Midbrain (tissue), 1 donor: ENCODE data around the gene NELL1.

Experiments used
- DNase-seq: peaks from one replicate; lab custom pipeline; 2025; lab: John Stamatoyannopoulos, UW

Gene NELL1

DNA sequence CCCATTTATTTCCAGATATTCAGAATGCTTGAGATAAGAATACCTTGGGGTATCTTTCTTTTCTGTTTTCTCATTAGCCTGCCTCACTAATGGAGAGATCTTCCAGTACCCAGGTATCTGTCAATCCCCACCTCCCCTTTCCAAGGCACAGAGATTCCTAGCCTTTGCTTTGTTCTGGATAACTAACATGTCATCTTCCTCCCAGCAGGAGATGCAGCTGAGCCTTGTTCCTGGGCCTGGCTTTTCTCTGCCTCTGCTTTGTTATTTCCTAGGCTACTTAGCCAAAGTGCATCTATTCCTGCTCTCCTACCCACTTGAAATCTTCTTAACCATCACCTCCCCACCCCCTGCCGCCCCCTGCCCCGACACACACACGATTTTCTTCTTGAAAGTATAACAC, 297.1 kb downstream of the NELL1 start:
- no peak for DNase-seq

GRCh38 chr11:20973940-20974559, 304.7 kb downstream of the NELL1 start:
- no peak for DNase-seq

DNA sequence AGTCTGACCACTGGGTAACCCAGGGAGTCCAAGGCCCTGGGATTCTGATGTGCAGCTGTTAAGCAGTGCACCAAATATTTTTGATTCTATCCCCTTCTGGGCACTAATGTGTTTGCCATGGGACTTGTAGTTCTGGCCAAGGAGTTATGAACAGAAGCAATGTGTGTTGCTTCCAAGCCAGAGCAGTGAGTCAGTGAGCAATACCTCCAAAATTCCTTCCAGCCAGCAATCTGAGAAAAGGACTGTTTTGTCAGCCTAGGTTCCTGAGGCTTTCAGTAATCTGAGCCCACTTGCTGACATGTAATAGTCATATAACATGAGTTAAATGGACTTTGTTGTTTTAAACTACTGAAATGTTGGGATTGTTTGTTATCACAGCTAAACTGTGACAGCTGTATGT, 311.4 kb downstream of the NELL1 start:
- no peak for DNase-seq

GRCh38 chr11:20990447-20990846, 321.1 kb downstream of the NELL1 start:
- no peak for DNase-seq

- DNase-seq: no peak
Measured at GRCh38 chr11:20991471-20991870, 322.1 kb downstream of the NELL1 start.

- DNase-seq: no peak
Measured at GRCh38 chr11:21007297-21007696, 337.9 kb downstream of the NELL1 start.

- no peak for DNase-seq
Measured at GRCh38 chr11:21018248-21018647, 348.9 kb downstream of the NELL1 start.

- DNase-seq: no peak
Measured at GRCh38 chr11:21026685-21027084, 357.3 kb downstream of the NELL1 start.

GRCh38 chr11:21037850-21038249, 368.5 kb downstream of the NELL1 start:
- DNase-seq: no peak

DNA sequence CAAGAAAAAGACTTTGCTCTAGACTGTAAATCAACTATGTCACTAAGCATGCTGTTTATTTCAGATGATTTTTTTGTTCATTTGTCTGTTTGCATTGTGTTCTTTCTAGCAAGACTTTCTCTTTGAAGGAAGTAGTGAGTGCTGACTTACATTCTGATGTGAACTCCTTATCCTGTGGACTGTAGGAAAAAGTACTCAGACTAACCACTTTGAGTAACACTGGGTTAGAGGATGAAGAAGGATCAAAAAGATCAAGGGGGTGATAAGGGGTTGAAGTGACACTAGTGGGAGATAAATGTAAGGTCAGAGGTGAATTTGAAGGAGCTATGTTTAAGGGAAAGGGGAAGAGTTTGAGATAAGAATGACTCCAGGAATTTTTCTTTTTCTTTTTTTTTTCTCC, 369.4 kb downstream of the NELL1 start:
- DNase-seq: no peak

DNA sequence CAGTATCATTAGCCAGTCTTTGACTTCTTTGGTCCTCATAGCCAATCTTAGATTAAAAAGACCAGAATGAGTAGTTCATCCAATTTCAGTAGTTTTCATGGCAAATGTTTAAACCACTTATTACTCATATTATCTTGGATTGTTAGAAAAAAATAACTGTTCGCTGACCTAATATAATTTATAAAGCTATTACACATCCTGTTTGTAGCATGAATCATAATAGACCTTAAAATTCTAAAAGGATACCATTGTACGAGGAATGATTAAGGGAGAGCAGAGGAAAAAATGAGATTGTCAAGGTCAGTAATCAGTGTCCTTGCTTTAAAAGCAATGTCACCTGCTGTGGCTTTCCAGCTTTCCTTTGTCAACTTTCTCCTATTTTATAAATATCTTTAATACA, 371.2 kb downstream of the NELL1 start:
- no peak for DNase-seq

GRCh38 chr11:21048626-21049025, 379.2 kb downstream of the NELL1 start:
- DNase-seq: no peak

- no peak for DNase-seq
Measured at GRCh38 chr11:21053466-21053865, 384.1 kb downstream of the NELL1 start.

DNA sequence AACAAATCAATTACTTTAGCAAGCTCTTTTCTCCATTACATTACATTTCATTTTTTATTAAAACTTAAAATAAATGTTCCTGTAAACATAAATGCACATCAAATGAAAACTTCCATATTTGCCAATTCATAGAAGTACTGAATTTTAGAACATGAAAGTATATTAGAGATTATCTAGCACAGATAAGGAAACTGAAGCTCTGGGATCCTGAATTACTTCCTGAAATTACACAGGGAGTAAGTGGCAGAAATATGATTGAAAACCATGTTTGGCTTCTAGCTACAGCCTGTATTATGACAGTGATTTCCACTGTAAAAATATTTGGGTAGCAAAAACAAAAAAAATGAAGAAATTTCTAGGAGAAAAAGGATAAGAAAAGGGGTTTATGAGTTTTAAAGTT, 387.3 kb downstream of the NELL1 start:
- DNase-seq: no peak

- no peak for DNase-seq
Measured at GRCh38 chr11:21059879-21060278, 390.5 kb downstream of the NELL1 start.

DNA sequence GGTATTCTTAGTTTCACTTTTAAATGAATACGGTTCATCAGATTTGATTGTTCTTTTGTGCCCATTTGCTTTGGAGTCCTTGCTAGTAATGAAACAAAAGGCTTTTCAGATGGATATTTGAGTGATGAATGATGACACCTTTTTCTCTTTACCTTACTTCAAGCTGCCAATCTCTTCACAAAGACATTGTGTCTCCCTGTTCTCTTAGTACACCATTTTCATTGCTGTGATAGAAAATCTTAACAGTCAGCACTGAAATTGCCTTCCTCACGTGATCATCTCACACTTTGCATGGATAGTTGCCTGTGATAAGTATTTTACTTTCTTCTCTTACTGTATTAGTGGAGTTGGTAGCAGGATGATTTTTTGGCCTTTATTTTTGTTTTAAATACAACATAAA, 396.6 kb downstream of the NELL1 start:
- no peak for DNase-seq

- no peak for DNase-seq
Measured at GRCh38 chr11:21068886-21069285, 399.5 kb downstream of the NELL1 start.

DNA sequence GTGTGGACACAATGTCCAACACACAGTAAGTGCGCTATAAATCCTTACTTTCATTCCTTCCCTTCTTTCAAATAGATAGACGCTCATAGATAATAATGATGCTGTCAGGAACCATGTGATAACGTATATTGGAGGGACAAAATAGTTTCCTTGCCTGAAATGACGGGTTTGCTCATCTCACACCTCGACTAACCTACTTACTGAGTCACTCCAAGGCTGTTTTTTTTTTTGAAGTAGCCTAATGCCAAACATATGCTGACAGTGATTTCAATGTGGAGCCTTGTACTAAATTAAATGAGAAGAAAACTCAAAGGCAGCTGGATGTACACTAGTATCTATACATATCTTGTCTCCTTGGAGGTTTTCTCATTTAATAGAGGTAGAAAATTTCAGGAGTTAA, 400.5 kb downstream of the NELL1 start:
- no peak for DNase-seq

DNA sequence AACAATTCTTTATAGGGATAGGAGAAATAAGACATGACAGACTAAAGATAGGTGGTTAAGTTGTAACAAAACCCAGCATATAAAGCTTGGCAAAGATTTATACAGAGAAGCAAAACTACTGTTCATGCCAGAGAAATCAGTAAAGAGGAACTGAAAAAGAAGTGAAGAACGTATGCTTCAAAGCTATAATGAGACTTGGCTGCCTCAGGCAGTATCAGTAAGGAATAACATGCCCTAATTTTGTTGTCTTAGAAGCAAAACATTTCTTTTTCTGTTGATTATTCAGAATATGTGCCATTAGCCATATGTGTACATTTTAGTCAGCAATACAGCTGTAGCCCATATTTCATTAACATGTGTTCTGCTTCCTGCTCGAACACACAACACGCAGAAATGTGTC, 403.2 kb downstream of the NELL1 start:
- no peak for DNase-seq

GRCh38 chr11:21082853-21083252, 413.5 kb downstream of the NELL1 start:
- no peak for DNase-seq

DNA sequence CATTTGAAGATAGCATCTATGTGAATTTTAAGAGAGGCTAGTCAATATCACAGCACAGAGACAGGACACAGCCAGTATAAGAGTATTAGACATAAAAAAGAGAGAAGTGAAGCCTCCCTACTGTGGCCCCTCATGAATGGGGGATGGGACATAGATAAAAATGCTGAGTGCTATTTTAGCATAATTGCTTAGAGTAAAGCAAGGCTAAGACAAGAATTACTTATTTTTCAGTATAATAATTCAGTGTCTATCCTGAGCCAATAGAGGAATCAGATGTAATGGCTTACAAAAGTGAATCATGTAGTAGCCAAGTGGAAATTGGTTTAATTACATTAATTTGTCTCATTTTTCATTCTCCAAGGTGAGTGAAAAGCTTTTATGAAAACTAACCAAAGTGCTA, 419.5 kb downstream of the NELL1 start:
- no peak for DNase-seq

GRCh38 chr11:21104641-21105040, 435.3 kb downstream of the NELL1 start:
- DNase-seq: no peak

DNA sequence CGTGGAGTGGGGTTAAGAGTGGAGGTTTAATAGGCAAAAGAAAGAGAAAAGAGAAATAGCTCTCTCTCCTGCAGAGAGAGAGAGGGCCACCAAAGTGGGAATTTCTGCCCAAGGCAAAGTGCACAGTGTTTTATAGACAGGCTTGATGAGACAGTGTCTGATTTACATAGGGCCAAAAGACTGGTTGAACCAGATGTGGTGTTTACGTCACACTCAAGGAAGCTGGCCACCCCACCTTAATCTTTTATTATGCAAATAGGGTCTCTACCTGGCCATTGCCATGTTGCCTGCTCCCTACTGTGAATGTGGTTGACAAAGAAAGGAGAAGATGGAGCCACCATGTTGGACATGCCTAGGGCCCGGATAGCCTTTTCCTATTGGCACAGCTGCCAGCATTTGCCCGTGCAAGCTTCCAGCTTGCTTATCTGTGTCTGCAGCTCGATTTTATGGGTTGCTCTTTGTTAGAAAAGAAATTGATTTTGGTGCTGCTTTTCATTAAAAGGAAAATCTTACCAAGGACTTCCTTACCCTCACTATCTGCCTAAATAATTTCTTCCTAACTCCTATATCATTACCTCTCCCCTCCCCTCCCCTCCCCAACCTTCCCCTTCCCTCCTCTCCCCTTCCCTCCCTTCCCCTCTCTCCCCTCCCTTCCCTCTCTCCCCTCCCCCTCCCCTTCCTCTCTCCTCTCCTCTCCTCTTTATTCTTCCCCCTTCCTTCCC, 436.0 kb downstream of the NELL1 start:
- no peak for DNase-seq

GRCh38 chr11:21109341-21109740, 440.0 kb downstream of the NELL1 start:
- DNase-seq: no peak
